Suppressor macrophage treated with lipopolysaccharide for 4 hours (primary cell): ENCODE measurements around the gene CPNE2.
"Not testable (repeated sequence)": the region's sequence is repeated elsewhere in the genome, so short reads cannot be mapped to it uniquely, and the experiment has no call there.

Experiments used
- DNase-seq: peaks from one replicate; pipeline ENCODE4 v3.0.0-alpha.2; 2020

The CPNE2 gene

DNA sequence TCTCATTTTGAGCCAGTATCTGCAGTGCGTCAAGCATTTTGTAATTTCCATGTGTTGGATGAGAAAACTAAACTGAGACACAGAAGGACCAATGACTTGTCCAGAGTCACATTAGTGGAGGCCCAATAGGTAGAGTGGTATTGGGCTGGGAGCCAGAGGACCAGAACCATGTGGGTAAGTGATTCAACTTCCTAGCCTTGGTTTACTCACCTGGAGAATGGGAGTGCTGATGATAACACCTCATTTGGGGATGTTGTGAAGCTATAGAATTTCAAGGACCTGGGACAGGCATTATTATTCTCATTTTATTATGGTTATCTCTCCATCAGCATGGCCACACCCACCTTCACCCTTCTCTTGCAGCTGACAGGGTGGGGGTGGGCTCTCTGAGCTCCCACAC is 8.1 kb downstream of the CPNE2 start:
- DNase-seq, result no peak

DNA sequence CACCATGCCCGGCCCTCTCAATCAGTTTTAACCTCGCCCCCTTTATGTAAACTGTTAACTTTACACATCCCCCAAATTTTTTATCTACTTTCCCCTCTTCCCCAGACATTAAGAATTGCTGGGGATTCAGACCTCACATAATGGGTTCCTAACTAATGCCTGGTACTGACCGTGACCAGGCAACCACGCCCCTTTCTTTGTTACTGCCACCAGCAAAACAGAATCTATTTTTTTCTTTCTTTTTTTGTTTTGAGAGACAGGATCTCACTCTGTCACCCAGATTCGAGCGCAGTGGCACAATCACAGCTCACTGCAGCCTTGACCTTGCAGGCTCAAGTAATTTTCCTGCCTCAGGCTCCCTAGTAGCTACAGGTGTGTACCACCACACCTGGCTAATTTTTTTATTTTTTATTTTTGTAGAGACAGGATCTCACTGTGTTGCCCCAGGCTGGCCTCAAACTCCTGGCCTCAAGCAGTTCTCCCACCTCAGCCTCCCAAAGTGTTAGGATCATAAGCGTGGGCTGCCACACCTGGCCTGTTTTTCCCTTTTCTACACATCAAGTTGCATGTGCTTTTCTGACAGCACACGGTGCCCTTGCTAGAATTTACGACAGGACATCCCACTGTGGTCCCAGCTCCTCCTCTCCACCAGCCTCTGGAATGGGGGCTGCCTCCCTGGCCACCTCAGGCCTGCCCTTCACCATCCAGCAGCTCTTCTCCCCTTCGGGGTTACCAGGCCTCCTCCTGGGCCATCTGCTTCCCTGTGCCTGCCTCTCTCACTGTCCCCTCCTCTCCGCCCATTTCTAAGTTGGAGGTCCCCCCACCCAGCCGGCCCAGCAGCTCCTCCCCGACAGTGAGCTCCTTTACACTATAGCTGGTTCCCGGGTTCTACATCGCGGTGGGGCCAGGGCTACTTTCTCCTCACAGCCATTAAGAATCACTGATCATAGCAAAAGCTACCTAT is 10.8 kb downstream of the CPNE2 start:
- DNase-seq, result no peak

DNA sequence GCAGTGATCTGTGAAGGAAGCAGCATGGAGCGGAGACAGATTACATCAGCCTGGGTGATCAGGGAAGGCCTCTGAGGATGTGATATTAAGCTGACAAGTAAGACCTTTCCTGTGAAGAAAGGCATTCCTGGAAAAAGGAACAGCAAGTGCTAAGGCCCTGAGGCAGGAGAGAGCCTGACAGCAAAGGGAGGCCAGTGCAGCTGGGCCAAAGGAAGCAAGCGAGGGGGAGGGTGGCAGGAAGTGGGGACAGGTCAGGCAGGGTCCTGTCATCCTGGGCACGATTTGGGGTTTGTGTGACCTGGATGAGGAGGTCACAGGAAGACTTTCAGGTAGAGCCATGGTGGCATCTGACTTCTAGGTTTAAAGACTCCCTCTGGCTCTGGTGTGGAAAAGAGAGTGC is 12.3 kb downstream of the CPNE2 start:
- DNase-seq, result no peak

DNA sequence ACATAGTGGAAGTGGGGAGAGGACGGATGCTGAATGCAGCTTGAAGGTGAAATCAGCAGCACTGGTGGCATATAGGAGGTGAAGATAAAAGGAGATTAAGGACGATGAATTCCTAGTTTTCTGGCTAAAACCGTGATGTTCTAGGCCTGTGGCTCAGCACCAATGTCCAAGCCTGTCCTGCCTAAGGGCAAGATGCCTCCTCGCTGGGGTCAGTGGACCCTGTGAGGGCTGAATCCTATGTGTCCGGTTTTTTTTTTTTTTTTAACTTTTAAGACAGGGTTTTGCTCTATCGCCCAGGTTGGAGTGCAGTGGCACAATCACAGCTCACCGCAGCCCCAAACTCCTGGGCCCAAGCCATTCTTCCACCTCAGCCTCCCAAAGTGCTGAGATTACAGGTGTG is 12.8 kb downstream of the CPNE2 start:
- DNase-seq, result no peak

DNA sequence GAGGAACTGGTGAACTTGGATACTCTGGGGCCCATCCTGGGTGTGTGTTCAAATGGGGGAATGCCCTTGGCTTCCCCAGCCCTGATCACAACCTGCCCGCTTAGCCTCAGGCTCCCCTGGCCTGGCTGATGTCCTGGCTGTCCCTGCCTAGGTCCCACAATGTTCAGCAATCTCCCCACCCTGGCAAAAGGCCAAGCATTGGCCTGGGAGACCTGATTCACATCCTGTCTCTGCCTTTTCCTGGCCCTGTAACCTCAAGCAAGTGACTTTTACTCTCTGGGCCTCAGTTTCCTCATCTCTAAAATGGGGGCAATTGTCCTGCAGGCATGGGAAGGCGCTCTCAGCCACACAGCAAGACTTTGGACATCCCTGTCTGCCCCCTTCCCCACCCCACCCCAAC is 14.4 kb downstream of the CPNE2 start:
- DNase-seq, result no peak

DNA sequence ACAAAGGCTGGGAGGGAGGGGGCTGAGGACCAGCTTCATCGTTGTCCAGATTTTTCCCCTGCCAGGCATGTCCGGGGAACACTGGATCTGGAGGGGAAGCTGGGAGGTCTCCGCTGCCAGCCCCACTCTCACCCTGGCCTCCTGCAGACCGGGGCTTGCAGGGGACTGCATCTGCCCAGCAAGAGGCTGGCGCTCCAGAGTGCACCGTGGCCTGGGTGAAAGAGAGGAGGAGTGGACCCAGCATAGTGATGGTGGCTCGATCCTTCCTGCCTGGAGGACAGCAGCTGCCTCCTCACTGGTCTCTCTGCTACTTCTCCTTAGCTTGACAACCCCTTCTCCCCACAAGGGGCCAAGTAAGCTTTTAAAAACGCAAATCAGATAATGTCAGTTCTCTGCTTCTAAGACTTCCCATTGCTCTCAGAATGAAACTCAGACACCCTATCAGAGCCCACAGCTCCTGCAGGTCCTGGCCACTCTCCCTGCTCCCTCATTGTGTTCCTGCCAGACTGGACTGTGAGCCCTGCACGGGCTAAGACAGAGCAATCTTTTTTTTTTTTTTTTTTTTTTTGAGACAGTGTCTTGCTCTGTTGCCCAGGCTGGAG is 15.0 kb downstream of the CPNE2 start:
- no peak for DNase-seq

DNA sequence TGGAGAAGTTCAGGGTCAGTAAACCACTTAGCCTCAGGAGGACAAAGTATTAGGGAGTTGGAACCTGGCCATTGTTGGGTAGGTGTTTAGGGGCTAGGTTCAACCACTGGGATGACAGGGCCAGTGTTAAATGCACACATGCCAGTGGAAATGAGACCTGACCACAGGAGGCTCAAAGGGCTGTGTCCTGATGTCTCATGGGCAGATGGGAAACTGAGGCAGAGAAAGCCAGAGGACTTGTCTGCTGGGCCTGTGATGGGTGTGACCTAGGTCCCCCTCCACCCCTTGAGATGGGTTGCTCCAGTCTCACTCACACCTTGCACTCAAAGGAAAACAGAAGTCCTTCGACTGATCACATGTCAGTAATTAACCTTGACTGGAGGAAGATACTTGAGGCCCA is 16.0 kb downstream of the CPNE2 start:
- DNase-seq, result no peak

DNA sequence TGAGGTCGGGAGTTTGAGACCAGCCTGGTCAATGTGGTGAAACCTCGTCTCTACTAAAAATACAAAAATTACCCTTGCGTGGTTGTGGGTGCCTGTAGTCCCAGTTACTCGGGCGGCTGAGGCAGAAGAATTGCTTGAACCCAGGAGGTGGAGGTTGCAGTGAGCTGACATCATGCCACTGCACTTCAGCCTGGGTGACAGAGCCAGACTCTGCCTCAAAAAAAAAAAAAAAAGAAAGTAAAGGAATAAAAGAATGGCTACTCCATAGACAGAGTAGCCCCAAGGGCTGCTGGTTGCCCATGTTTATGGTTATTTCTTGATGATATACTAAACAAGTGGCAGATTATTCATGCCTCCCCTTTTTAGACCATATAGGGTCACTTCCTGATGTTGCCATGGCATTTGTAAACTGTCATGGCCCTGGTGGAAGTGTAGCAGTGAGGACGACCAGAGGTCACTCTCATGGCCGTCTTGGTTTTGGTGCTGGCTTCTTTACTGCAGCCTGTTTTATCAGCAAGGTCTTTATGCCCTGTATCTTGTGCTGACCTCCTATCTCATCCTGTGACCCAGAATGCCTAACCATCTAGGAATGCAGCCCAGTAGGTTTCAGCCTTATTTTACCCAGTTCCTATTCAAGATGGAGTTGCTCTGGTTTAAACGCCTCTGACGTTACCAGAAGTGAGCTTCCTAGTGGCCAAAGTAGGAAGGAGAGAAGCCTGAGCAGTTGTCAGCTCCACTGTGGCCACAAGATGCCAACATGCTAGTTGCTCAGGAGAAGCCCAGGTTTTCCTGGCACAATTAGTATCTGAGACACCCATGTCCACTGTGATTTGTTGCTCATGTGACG is 17.1 kb downstream of the CPNE2 start:
- not testable (repeated sequence) for DNase-seq

DNA sequence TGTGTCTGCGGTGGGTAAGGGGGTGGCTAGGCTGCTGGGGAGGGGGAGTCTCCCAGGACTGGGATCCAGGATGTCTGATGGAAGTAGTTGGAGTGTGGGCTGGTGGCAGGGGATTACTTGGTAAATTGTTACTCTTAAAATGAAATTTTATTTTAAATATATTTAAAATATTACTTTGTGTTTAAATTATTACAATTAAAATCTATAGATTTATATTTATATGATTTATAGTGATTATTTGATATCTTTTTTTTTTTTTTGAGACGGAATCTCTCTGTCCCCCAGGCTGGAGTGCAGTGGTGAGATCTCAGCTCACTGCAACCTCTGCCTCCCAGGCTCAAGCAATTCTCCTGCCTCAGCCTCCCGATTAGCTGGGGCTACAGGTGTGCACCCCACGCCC is 18.6 kb downstream of the CPNE2 start:
- no peak for DNase-seq

DNA sequence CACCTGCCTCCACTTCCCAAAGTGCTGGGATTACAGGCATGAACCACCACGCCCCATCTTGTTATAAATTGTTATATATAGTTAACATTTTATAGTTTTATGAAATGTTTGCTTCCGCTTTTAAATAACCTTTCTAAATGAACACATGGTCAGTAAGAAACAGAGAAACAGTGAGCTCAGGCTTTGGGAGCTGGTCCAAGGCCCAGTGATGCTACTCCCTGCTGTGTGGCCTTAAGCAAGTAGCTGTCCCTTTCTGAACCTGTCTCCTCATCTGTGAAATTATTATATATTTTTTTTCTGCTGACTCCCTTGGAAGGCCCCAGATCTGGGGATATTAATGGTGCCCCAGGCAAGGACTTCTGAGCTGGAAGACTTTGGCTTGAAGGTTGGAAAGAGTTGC is 19.0 kb downstream of the CPNE2 start:
- no peak for DNase-seq

DNA sequence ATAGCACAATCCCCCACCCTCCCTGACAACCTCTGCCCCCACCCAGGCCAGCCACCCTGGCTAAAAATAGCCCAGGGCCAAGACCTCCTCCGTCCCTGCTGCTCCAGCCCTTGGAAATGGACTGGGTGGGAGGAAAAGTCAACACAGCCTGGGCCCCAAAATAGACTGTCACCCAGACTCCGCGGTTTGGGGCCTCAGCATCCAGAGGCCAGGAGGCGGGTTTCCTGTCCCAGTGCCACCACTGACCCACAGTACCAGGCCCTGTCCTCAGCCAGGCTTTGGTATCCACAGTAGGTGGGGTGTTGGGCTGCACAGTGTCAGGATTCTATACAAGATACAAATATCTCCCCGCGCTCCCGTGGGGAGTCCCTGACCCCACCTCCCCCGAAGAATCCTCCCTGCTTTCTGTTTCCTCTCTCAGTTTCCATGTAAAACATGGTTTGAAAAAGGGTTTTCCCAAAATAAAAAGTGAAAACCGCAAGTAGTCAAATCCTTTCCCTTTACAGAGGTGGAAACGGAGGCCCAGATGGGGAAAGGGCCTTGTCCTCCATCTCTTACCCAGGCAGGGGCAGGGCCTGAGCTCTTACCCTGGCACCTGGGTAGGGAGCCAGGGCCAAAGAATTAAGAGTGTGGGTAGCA is 20.1 kb downstream of the CPNE2 start:
- no peak for DNase-seq

DNA sequence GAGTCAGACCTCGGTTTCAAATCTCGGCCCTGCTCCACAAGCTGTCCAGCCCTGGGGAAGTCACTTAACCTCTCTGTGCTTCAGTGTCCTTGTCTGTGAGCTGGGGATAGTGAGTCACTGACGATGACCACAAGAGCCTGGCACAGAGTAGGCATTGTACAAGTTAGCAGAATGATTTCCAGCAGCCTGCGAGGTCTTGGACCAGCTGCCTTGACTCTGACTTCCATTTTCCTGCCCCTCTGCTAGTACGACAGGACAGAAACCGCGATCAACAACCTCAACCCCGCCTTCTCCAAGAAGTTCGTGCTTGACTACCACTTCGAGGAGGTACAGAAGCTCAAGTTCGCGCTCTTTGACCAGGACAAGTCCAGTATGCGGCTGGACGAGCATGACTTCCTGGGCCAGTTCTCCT is 20.7 kb downstream of the CPNE2 start:
- DNase-seq, result no peak

DNA sequence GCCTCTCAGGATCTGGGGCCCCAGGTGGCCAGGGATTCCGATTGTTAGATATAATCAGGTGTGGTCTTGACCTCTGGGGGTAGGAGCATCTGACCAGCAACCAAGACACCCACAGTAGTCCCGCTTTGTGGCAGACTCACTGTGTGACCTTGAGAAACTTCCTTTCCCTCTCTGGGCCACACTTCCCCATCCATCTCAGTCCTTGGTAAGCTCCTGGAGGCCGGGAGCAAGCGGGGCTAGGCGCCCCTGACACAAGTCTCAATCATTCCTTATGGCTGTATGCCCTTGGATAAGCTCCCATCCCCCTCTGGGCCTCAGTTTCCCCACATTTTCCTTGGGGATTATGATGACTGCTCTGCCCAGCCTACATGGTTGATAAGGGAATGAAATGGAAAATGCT is 21.3 kb downstream of the CPNE2 start:
- DNase-seq, result no peak

DNA sequence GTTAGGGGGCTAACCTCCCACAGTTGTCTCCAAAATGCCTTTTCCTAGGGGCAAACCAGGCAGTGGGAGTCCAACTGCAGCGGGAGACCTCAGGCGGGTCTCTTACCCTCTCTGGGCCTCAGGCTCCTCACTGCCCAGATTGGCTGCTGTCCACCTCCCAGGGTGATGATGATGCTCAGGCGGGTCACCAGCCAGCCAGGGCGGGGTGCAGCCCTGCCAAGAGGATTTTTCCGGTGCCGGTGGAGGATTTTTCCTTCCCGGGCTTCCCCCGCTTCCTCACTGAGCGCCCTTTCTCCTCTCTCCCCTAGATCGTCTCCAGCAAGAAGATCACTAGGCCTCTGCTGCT is 22.8 kb downstream of the CPNE2 start:
- DNase-seq, result no peak

DNA sequence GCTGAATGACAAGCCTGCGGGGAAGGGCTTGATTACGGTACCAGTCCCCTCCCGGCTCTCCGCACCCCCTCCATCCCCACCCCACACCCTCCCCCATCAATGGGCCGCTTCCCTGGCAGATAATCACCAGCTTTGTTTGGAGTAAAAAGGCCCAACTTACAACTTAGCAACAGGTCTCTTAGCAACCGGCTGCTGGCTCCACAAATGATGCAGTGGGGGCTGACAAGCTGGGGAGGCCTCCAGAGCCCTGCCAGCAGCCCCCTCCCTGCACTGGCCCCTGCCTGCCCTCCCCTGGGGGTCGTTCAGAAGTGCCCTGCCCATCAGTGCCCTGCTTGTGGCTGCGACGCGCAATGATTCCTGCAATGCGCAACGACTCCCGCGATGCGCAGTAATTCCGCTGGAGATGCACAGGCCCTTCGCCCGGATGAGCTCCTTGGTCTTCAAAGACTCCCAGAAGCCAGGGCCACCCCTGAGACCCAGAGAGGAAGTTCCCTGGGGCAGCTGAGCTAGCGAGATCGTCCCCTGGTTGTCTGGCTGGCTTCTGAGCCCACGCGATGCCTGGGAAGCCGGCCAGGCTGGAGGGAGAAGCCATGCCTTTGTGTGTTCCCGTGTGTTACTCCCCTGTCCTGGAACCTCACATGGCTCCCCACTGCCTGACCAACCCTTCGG is 23.3 kb downstream of the CPNE2 start:
- peak; percentile 8 for DNase-seq

DNA sequence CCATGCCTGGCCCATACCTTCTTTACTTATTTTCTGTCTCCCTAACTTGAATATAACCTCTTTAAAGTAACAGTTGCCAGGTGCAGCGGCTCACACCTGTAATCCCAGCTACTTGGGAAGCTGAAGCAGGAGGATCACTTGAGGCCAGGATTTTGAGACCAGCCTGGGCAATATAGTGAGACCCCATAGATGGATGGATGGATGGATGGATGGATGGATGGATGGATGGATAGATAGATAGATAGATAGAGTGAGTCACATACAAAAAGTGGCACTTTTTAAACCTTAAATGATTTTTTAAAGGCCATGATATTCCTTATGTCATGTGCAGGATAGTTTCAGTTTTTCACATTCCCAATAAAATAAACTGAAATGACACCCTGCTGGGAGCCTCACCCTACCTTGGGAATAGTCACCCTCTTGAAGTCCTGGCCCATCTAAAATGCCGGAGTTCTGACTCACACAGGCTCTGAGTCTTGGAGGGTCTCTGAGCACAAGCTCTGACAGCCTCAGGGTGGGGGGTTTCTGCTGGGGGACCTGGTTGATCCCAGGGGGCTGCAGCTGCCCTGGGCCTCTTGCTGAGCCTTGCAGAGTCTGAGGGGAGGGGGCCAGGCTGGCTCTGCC is 26.2 kb downstream of the CPNE2 start:
- DNase-seq, result no peak

DNA sequence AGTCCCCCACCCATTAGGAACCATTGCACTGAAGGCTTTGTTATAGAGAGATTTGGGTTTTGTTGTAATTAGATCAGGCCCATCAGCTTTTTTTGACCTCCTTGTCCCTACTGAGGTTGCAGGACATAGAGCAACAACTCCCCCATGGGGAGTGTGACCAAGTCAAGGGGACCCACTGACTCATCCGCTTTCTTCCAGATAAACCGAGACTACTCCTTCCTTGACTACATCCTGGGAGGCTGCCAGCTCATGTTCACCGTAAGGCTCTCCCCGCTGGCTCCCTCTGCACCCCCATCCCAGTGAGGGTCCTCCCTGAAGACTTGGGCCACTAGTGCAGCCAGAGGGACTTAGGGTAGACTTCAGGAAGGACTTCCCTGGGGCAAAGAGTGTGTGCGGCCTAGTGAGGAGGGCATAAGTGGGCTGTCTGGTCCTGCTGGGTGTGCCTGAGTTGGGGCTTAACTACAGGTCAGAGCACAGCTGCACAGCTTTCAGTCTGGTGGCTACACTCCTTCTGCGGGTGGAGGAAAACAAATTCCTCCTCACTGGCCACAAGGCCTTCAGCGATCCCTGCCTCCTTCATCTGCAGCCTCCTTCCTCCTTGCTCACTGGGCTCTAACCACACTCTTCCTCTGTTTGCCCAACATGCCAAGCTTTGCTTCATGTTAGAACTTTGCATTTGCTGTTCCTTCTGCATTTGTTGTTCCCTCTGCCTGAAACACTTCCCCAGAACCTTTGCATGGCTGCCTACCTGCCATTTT is 31.0 kb downstream of the CPNE2 start:
- DNase-seq, result no peak

DNA sequence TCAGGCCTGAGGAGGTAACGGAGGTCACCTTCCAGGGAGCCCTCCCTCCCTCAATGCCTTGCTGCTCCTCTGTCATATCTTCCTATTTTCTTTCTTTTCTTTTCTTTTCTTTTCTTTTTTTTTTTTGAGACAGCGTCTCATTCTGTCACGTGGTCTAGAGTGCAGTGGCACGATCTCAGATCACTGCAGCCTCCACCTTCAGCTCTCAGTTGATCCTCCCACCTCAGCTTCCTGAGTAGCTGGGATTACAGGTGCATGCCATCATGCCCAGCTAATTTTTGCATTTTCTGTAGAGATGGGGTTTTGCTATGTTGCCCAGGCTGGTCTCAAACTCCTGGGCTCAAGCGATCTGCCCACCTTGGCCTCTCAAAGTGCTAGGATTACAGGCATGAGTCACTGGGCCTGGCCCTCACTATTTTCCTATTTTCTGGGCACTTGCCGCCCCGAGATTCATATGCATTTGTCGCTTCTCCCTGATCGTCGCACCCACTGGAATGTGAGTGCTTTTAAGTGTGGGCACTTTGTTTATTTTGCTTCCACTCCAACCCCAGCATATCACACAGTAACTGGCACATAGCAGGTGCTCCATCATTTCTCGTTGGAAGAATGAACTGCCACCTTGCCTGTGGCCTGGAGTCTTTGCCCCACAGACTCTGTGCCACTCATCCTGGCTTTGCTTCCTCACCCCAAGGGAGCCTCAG is 31.7 kb downstream of the CPNE2 start:
- no peak for DNase-seq

DNA sequence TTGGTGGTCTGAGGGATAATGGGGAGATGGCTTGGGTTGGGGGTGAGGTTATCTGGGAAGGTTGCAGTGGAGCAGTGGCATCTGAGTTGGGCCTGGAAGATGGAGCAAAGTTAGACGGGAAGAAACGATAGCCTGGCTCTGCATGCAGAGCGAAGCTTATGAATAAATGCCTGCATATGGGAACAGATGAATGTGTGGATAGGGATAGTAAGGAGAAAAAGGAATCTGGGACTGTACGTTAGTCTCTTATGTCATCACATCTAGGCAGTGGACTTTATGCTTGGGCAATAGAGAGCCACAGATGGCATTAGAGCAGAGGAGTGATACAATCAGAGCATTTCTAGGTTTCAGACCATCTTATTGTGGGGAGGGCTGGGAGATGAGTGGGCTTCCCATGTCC is 33.0 kb downstream of the CPNE2 start:
- no peak for DNase-seq

DNA sequence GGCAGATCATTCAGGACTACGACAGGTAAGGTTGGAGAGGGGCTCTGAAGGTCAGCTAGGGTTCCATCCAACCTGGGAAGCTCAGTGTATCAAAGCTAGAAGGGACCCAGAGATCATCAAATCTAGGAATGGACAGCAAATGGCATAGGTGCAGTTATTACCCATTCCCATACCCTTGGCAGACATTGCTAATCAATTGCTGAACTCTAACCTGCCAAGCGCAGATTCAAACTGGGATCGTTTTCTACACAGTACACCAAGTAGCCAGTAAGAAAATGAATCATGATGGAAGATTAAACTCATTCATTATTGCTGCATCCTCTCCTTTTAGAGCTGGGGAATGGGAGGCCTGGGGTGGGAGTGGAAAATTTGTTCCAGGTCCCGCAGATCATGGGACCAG is 33.6 kb downstream of the CPNE2 start:
- DNase-seq, result no peak

DNA sequence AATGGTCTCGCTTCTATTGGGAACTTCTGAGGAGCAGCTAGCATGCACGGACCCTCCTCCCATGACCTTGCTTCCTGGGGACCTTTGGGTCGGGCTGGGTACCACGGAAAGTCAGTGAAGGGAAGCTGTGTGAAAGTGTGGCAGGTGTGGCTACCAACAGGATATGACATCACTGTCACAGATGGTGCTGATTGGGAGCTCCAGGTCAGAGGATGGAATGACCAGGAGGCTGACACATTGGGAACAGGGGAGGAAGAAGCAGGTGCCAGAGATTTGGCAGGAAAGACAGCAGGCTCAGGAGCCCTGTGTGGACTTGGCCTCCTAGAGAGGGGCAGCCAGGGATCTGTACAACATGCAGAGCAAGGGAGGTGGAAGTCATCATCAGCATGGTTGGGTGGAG is 34.0 kb downstream of the CPNE2 start:
- no peak for DNase-seq
